ENCODE data around the gene KIFC1. TPM values are rescaled to one million over a fixed set of nuclear protein-coding genes. Genes with fewer than 3 reads are reported as not detected.
"Not testable (repeated sequence)": the region's sequence is repeated elsewhere in the genome, so short reads cannot be mapped to it uniquely, and the experiment has no call there.

The KIFC1 gene
- total RNA-seq, 1 experiment from 2014 or later: 159 TPM

DNA sequence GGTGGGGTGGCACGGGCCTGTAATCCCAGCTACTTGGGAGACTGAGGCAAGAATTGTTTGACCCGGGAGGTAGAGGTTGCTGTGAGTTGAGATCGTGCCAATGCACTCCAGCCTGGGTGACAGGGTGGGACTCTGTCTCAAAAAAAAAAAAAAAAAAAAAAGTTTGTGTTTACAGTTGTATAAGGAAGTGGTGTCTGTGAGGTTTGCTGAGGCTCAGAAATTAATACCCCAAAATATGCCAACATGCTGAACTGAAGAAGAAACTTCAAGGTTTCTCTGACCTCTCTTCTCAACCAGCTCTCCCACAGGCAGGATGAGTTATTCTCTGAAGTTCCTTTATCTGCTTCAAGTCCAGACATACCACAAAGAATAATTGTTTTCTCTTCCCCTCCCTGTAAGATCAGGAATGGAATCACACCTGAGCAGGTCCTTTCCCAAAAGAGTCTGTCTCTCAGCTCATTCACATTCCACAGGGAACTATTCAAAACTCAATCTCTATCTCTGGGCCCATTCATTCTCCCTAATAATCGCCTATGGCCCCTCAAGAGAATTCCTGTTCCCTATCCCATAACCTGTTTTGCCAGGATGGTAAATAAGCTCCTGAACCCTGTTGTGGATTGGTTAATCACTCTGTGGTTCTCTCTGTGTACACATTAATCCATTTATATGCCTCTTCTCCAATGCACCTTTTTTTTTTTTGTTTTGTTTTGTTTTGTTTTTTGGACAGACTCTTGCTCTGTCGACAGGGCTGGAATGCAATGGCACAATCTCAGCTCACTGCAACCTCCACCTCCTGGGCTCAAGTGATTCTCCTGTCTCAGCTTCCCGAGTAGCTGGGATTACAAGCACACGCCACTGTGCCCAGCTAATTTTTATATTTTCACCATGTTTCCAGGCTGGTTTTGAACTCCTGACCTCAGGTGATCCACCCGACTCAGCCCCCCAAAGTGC, 17.4 kb upstream of the KIFC1 start:
- DNase-seq (ENCODE audit: low read depth): no peak

DNA sequence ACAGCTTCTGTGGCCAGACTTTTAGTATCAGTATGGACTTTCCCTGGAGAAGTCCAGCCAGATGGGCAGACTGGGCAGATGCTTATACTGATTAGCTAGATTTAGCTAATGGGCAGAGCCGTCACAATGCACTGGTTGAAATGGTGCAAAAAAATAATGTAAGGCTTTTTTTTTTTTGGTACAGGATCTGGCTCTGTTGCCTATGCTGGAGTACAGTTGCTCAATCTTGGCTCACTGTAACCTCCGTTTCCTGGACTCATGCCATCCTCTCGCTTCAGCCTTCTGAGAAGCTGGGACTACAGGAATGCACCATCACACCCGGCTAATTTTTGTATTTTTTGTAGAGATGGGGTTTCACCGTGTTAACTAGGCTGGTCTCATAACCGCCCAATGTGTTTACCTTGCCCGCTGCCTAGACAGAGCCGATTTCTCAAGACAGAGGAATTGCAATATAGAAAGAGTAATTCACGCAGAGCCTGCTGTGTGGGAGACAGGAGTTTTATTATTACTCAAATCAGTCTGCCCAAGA, 16.4 kb upstream of the KIFC1 start:
- DNase-seq (ENCODE audit: low read depth): peak; percentile 81

DNA sequence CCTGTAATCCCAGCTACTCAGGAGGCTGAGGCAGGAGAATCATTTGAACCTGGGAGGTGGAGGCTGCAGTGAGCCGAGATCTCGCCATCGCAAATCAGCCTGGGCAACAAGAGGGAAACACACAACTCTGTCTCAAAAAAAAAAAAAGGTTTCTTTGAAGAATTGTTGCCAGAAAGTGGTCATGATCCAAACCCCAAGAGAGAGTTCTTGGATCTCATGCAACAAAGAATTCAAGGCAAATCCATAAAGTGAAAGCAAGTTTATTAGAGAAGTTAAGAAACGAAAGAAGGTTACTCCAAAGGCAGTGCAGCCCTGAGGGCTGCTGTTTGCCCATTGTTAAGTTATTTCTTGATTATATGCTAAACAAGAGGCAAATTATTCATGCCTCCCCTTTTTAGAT, 14.5 kb upstream of the KIFC1 start:
- DNase-seq (ENCODE audit: low read depth): no peak

DNA sequence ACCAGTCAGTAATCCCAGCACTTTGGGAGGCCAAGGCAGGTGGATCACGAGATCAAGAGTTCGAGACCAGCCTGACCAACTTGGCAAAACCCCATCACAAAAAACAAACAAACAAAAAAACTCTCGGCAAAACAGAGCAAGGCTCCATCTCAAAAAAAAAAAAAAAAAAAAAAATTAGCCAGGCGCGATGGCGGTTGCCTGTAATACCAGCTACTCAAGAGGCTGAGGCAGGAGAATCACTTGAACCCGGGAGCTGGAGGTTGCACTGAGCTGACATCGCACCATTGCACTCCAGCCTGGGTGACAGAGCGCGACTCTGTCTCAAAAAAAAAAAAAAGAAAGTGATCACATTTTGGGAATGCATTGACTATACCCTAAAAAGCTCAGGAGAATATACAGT, 12.4 kb upstream of the KIFC1 start:
- DNase-seq (ENCODE audit: low read depth): not testable (repeated sequence)

DNA sequence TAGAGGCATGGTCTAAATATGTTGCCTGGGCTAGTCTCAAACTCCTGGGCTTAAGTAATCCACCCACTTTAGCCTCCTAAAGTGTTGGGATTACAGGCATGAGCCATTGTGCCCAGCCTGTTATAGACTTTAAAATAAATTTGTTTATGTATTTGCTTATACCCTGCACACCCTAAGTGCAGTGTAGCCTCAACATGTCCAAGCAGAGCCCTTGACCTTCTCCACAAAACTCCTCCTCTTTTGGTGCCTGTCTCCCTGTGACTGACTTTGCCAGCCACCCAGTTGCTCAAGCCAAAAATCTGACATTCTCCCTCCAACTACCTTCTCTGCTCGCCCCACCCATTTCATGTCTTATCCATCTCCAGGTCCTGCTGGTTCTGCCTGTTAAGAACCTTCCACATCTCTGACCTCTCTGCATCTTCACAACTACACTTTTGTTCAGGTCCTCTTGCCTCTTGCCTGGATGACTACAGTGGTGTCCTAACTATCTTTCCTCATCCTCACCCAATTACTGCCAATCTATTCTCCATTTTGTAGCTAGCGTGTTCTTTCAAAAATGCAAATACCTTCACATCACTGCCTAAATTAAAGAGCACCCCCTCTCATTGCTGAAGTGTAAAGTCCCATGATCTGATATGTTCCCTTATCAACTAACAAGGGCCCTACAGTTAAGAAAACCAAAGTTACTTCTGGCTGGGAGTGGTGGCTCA, 11.2 kb upstream of the KIFC1 start:
- no peak for DNase-seq (ENCODE audit: low read depth)

DNA sequence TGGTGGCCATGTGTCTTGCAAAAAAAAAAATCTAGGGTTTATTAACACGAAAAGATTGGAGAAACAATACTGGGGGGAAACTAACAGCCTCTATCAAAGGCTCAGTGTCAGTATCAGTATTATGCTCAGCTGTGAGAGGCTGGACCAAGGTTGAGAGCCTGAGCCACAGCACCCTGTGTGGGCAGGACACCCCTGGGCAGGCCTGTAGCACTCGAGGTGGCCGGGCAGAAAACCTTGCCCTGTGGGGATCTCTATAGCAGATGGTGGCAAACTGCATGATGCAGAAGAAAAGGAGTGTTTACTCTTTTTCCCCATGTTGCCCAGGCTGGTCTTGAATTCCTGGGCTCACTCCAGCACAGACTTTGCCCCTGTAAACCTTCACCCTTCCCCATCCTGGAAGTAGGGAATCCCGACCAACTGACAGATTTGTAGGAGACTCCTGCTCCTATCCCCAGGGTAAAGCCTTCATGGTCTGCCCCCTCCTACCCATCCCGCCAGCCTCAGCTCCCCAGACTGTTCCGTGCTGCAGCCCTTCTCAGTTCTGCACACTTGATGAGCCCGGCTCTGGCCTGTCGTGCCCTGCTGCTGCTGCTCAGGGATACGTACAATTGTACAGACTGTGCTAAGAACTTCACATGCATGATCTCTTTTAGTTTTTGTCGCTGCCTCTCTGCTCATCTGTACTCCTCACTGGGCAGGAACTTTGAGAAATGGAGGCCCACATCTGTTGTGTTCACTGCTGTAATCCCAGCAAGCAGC, 8.0 kb upstream of the KIFC1 start:
- DNase-seq (ENCODE audit: low read depth): no peak

DNA sequence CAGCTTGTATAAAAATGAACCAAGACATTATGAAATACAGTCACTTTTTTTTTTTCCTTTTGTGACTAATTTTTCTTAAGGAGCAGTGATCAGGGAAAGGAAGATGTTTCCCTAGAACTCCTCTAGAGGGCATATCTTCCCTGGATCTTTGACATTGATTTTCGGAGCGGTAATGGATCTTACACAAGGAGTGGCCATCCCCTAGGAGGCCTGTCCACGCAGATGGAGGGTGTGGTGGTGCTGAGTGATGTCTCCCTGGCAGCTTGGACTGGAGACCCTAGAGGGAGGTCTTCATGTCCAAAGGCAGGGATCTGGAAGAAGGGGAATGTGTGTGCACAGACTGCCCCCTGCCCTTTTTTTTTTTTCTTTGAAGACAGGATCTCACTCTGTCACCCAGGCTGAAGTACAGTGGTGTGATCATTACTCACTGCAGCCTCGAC, 7.0 kb upstream of the KIFC1 start:
- DNase-seq (ENCODE audit: low read depth): peak; percentile 64

DNA sequence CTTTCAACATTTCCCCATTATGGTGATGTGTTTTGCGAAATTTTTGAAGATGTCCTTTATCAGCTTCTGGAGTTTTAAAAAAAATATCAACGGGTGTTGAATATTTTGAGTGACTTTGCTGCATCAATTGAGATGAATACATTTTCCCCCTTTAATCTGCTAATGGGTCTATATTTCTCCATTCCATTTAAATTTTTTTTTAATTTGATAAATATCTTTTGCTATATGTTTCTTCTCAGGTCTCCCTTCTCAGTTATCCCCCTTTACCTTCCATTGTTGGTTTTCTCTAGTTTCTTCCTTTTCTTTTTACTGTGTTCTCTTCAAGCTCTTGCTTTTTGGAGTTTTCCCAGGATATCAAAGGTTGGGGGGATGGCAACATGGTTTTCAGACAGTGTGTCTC, 1.4 kb upstream of the KIFC1 start:
- no peak for DNase-seq (ENCODE audit: low read depth)

DNA sequence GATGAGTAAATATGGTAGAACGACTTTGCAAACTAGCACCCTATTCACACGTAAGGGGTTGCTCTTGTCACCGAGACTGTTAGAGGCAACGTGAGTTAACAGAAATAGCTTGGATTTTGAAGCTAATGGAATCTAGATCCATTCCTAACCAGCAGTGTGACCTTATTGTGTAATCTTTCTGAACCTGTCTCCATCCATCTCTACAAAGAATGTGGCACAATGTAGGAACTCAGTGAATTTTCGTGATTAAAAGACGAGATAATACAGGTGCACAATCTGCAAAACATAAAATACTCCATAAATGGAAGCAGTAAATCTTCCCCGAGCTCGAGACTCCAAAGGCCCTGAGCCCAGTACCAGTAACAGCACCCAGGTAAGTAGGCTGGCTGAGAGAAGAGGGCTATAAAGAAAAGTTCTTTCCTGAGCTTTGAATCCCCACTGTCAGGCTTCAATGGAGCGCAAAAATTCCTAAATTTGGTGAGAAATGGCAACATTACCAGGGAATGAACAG, 801 bp upstream of the KIFC1 start:
- no peak for DNase-seq (ENCODE audit: low read depth)

DNA sequence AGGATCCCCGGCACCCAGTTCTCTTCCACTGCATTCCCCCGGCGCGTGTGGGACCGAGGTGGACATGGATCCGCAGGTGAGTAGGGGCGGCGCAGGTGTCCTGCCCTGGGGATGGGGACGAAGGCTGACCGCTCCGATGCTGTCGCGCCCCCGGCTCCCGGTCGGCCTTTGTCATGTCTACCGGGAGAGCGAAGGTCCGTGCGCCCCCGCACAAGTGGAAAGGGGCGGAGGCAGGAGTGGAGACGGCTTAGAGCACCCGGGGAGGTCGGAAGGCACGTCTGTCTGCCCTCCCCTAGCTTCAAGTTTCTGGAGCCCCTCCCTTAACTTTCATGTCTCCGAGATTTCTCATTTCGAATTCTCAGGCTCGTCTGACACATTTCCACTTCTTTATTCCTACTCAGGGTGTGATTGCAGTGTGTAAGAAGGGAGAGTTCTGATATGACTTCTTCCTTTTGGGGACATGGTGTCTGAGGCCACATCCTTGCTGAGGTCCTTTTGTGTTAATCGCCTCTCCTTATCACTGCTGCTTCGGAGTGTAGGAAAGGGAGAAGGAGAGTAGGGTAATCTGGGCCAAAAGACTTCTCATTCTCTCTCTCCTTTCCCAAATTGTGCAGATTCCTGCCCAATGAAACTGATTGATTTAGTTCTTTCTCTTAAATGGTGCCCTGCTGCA, 435 bp downstream of the KIFC1 start:
- DNase-seq (ENCODE audit: low read depth): peak; percentile 57

DNA sequence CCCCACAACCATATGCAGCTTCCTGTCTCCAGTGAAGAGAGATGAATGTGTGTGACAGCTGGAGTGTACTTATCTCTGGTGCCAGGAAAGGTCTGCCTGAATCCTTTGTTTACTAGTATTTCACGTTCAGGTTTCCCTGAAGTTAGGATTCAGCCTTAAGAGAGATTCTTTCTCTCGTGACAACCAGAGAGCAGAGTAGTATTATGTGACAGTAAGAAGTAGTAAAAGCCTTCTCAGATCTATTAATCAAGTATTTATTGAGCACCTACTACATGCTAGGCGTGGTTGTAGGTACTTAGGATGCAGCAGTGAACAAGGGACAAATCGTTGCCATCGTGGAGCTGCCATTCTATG, 949 bp downstream of the KIFC1 start:
- peak; percentile 47 for DNase-seq (ENCODE audit: low read depth)

DNA sequence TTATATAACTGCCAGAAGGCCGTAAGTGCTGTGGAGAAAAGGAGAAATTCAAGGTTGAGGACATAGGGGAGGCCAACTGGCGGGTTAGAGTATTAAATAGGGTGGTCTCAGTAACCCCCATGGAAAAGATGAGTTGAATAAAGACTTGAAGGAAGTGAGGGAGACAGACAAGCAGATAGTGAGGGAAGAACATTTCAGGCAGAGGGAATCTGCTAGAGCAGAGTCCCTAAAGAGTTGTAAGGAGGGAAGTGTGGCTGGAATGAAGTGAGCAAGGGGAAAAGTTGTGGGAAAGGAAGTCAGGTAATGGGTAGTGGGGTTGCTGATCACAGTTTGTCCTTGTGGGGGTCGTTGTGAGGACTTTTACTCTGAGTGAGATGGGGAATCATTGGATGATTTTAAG, 1.4 kb downstream of the KIFC1 start:
- no peak for DNase-seq (ENCODE audit: low read depth)

DNA sequence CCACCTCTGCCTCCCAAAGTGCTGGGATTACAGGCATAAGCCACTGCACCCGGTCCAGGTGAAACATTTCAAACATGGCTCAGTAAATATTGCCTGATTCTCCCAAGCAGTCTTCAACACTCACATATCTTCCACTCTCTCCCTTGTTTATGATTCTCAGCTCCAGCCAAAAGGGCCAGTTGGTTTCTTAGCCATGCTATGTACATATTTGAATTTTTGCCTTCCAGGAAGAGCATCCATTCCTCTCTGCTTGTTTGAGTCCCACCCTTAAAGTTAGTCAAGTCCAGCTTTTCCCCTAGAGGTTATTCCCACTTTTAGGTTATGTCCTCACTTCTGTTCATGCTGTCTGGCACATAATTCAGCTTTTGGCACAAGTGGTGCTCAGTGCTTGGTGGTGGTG, 5.9 kb downstream of the KIFC1 start:
- no peak for DNase-seq (ENCODE audit: low read depth)

DNA sequence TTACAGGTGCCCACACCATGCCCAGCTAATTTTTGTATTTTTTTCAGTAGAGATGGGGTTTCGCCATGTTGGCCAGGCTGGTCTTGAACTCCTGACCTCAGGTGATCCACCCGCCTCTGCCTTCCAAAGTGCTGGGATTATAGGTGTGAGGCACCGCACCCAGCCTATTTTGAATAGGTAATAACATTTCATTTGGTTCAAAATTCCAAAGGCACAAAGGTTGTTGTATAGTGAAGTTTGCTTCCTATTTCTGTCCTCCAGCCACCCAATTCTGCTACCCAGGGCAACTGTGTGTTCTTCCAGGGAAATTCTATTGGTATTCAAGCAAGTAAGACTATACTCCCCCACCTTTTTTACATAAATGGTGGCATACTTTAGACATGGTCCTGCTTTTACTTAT, 7.0 kb downstream of the KIFC1 start:
- not testable (repeated sequence) for DNase-seq (ENCODE audit: low read depth)

DNA sequence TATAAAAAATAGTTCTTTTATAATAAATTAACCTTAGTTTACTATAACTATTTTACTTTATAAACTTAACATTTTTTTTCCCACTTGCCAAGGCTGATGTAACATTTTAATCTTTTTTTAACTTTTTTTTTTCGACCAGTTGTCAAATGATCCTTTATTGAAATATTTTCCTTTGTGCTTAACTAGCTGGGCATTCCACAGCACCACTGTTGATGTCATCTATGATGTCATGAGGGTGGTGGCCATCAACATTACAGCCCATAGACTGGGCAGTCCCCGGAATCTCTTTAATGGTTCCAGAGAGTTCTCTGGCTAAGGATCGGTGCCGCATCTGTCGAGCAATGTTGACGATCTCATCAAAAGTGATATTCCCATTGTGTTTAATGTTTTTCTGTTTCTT, 8.3 kb downstream of the KIFC1 start:
- DNase-seq (ENCODE audit: low read depth): not testable (repeated sequence)

DNA sequence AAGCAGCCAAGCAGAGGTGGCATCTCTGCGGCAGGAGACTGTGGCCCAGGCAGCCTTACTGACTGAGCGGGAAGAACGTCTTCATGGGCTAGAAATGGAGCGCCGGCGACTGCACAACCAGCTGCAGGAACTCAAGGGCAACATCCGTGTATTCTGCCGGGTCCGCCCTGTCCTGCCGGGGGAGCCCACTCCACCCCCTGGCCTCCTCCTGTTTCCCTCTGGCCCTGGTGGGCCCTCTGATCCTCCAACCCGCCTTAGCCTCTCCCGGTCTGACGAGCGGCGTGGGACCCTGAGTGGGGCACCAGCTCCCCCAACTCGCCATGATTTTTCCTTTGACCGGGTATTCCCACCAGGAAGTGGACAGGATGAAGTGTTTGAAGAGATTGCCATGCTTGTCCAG, 13.3 kb downstream of the KIFC1 start:
- DNase-seq (ENCODE audit: low read depth): no peak

DNA sequence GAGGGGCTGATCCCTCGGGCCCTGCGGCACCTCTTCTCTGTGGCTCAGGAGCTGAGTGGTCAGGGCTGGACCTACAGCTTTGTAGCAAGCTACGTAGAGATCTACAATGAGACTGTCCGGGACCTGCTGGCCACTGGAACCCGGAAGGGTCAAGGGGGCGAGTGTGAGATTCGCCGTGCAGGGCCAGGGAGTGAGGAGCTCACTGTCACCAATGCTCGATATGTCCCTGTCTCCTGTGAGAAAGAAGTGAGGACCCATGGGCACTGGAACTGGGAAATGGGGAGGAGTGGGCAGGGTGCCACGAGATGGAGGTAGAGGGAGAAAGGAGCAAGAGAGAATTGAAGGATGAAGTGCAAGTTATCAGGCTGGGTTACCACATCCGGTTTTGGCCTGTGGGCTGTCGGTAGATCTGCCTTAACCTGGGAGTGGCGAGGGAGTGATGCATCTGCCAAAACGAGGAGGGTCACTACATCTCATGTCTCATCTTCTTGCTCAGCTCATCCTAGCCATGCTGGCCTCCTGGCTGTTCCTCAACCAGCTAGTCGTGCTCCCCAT, 13.8 kb downstream of the KIFC1 start:
- no peak for DNase-seq (ENCODE audit: low read depth)

DNA sequence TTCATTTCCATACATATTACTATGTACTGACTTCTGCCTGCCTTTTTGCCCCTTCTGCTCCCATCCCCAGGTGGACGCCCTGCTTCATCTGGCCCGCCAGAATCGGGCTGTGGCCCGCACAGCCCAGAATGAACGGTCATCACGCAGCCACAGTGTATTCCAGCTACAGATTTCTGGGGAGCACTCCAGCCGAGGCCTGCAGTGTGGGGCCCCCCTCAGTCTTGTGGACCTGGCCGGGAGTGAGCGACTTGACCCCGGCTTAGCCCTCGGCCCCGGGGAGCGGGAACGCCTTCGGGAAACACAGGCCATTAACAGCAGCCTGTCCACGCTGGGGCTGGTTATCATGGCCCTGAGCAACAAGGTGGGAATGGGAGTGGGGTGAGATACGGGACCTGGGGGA, 14.5 kb downstream of the KIFC1 start:
- DNase-seq (ENCODE audit: low read depth): no peak

DNA sequence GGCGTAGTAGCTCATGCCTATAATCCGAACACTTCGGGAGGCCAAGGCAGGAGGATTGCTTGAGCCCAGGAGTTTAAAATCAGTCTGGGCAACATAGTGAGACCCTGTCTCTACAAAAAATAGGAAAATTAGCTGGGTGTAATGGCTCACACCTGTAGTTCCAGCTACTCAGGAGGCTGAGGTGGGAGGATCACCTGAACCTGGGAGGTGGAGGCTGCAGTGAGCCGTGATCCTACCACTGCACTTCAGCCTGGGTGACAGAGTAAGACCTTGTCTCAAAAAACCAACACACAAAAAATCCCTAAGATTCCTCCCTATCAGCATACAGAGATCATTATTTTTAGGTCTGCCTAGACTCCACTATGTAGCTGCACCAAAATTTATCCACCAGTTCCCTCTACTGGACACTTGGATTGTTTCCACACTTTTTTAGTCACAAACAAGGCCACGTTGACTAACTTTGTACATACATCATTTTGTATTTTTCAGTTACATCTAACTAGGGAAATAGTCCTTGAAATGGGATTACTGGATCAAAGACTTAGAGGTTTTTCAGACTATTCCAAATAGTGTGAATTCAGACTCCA, 15.6 kb downstream of the KIFC1 start:
- DNase-seq (ENCODE audit: low read depth): peak; percentile 62

DNA sequence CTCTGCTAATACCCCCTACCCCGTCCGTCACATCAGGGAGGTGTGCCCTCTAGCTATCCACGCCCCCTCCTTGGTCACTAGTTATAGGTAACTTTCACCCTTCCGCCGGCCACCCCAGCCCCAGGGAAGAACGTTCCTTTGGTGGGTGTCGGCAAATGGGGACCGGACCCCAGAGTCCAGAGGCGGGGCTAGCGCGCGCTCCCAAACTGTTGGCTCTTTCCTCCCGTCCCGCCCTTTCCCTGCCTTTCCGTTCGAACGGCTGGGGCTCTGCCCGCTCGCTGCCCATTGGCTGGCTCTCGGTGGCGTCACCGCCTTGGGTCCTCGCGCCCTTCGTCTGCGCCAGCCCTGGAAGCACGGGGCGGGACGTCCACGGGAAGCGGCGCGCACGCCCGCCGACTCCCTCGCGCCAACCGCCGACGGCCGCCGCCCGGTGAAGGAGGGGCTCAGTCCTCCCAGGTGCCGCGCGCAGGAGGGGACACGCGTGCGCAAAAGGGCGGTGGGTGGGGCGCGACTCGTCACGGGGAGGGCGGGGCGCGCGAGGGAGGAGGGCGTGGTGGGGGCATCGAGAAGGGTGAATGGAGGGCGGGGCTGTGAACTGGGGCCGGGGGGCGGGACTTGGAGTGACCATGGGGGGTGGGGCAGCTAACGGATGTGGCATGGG, 18.6 kb downstream of the KIFC1 start:
- DNase-seq (ENCODE audit: low read depth): peak; percentile 99

Measured in M059J (cell line).